ENCODE data around the gene SLC22A4.

- TF ChIP-seq, protein P1, sequence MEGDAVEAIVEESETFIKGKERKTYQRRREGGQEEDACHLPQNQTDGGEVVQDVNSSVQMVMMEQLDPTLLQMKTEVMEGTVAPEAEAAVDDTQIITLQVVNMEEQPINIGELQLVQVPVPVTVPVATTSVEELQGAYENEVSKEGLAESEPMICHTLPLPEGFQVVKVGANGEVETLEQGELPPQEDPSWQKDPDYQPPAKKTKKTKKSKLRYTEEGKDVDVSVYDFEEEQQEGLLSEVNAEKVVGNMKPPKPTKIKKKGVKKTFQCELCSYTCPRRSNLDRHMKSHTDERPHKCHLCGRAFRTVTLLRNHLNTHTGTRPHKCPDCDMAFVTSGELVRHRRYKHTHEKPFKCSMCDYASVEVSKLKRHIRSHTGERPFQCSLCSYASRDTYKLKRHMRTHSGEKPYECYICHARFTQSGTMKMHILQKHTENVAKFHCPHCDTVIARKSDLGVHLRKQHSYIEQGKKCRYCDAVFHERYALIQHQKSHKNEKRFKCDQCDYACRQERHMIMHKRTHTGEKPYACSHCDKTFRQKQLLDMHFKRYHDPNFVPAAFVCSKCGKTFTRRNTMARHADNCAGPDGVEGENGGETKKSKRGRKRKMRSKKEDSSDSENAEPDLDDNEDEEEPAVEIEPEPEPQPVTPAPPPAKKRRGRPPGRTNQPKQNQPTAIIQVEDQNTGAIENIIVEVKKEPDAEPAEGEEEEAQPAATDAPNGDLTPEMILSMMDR (IDR thresholded peaks at IDR 0.05) = no peak
- TF ChIP-seq EP300 (IDR thresholded peaks at IDR 0.05) (no peak), POLR2A (IDR thresholded peaks at IDR 0.05) (no peak)
Observed at GRCh38 chr5:132267931-132268768, 26.0 kb upstream of the SLC22A4 start.
